GM21515 (cell line): ENCODE results near the gene POR.
"Not testable (repeated sequence)": the region's sequence is repeated elsewhere in the genome, so short reads cannot be mapped to it uniquely, and the experiment has no call there.

Experiments used
- ATAC-seq: cut with Tn5 transposase; IDR thresholded peaks from one replicate; pipeline ENCODE4 v1.9.1; 2021; ENCODE audit not compliant: unreplicated experiment

The POR gene

GRCh38 chr7:75914655-75915415 lies at the start of gene POR:
TSS of gene POR (plus strand) at chr7:75915155. CDS start at chr7:75954002, 38,847 bp downstream.
- ATAC-seq: peak; percentile 90

GRCh38 chr7:75866114-75866488 lies 48.9 kb upstream of the POR start:
- ATAC-seq: no peak

GRCh38 chr7:75866489-75867389 lies 48.2 kb upstream of the POR start:
- no peak for ATAC-seq

- no peak for ATAC-seq
Observed at GRCh38 chr7:75867390-75867717, 47.6 kb upstream of the POR start.

- no peak for ATAC-seq
Observed at GRCh38 chr7:75868153-75868552, 46.8 kb upstream of the POR start.

GRCh38 chr7:75869776-75870379 lies 45.1 kb upstream of the POR start:
- ATAC-seq: no peak

GRCh38 chr7:75870557-75871161 lies 44.3 kb upstream of the POR start:
- ATAC-seq: no peak

GRCh38 chr7:75872073-75872782 lies 42.7 kb upstream of the POR start:
- ATAC-seq: no peak

GRCh38 chr7:75874180-75874579 lies 40.8 kb upstream of the POR start:
- not testable (repeated sequence) for ATAC-seq

- ATAC-seq: no peak
Observed at GRCh38 chr7:75875113-75876080, 39.6 kb upstream of the POR start.

GRCh38 chr7:75876126-75876881 lies 38.7 kb upstream of the POR start:
- no peak for ATAC-seq

GRCh38 chr7:75878312-75878768 lies 36.6 kb upstream of the POR start:
- ATAC-seq: peak; percentile 23

GRCh38 chr7:75878769-75879611 lies 36.0 kb upstream of the POR start, which contains the start of gene RHBDD2:
TSS of gene RHBDD2 (plus strand) at chr7:75879034. CDS start at chr7:75879083, 49 bp downstream.
- peak; percentile 91 for ATAC-seq

- no peak for ATAC-seq
Observed at GRCh38 chr7:75879771-75880184, 35.2 kb upstream of the POR start.

- no peak for ATAC-seq
Observed at GRCh38 chr7:75880242-75880641, 34.7 kb upstream of the POR start.

- ATAC-seq: no peak
Observed at GRCh38 chr7:75881436-75882095, 33.4 kb upstream of the POR start.

- ATAC-seq: not testable (repeated sequence)
Observed at GRCh38 chr7:75883265-75883824, 31.6 kb upstream of the POR start.
